Neural cell (in vitro differentiated cells): ENCODE measurements around the gene CNTN6. TPM values are rescaled to one million over a fixed set of nuclear protein-coding genes. Genes with fewer than 3 reads are reported as not detected.

Source experiments
- H2AFZ ChIP-seq: fragments of 200-600, 300-800 bp; sonication (generic), shearing (Covaris generic); 2 replicates; pipeline ENCODE4 v1.6.0; 2014; ENCODE audit warnings: low read depth, mild to moderate bottlenecking, antibody characterized with exemption, low read length, moderate library complexity
- H3F3A ChIP-seq: fragments of 200-600 bp; shearing (Covaris generic); 2 replicates; pipeline ENCODE4 v1.6.1; 2016; ENCODE audit warnings: mild to moderate bottlenecking, moderate library complexity, mixed read lengths, antibody characterized with exemption, low read length; ENCODE audit not compliant: insufficient read depth, poor library complexity, severe bottlenecking
- H3K27ac ChIP-seq: fragments of 200-600, 300-800 bp; sonication (generic), shearing (Covaris generic); 2 replicates; pipeline ENCODE4 v1.5.1; 2014; ENCODE audit warnings: mild to moderate bottlenecking, low read length, moderate library complexity
- H3K27me3 ChIP-seq: fragments of 300-800, 200-600 bp; sonication (generic), shearing (Covaris generic); 2 replicates; pipeline ENCODE4 v1.6.0; 2014; ENCODE audit warnings: mild to moderate bottlenecking, low read depth, low read length, moderate library complexity; ENCODE audit not compliant: insufficient read depth
- H3K36me3 ChIP-seq: fragments of 300-800, 200-600 bp; sonication (generic), shearing (Covaris generic); 2 replicates; pipeline ENCODE4 v1.5.1; 2014; ENCODE audit warnings: mild to moderate bottlenecking, antibody characterized with exemption, low read length, moderate library complexity; ENCODE audit not compliant: insufficient read depth
- H3K4me2 ChIP-seq: fragments of 300-800, 200-600 bp; sonication (generic), shearing (Covaris generic); 2 replicates; pipeline ENCODE4 v1.6.0; 2014; ENCODE audit warnings: mild to moderate bottlenecking, low read length
- H3K4me3 ChIP-seq: fragments of 300-800, 200-600 bp; sonication (generic), shearing (Covaris generic); 2 replicates; pipeline ENCODE4 v1.5.1; 2014; ENCODE audit warnings: mild to moderate bottlenecking, low read length, moderate library complexity
- H3K79me2 ChIP-seq: fragments of 200-600 bp; shearing (Covaris generic); replicated peaks from 2 replicates; pipeline ENCODE4 v1.6.0; 2014; ENCODE audit warnings: mild to moderate bottlenecking, low read length, moderate library complexity; ENCODE audit not compliant: insufficient read depth
- H3K9ac ChIP-seq: fragments of 300-800, 200-600 bp; sonication (generic), shearing (Covaris generic); 2 replicates; pipeline ENCODE4 v1.6.1; 2016; ENCODE audit warnings: mild to moderate bottlenecking, low read length, mixed read lengths
- H3K9me2 ChIP-seq: fragments of 200-600 bp; shearing (Covaris generic); 2 replicates; pipeline ENCODE4 v1.6.1; 2016; ENCODE audit warnings: mild to moderate bottlenecking, low read length, mixed read lengths; ENCODE audit not compliant: insufficient read depth
- H3K9me3 ChIP-seq: fragments of 200-600, 300-800 bp; sonication (generic), shearing (Covaris generic); 2 replicates; pipeline ENCODE4 v1.6.1; 2016; ENCODE audit warnings: mild to moderate bottlenecking, mixed run types, low read length, moderate library complexity, mixed read lengths
- H4K20me1 ChIP-seq: fragments of 200-600 bp; shearing (Covaris generic); 2 replicates; pipeline ENCODE4 v1.6.1; 2016; ENCODE audit warnings: mild to moderate bottlenecking, mixed run types; ENCODE audit not compliant: insufficient read depth
- CTCF ChIP-seq: fragments of 450-650 bp; IDR thresholded peaks from 2 replicates; pipeline ENCODE4 v1.5.1; 2014; ENCODE audit warnings: antibody characterized with exemption, mild to moderate bottlenecking, moderate library complexity; ENCODE audit not compliant: poor library complexity, severe bottlenecking
- EP300 ChIP-seq: fragments of 450-650 bp; conservative IDR thresholded peaks from 2 replicates; pipeline ENCODE4 v1.6.1; 2014; ENCODE audit warnings: antibody characterized with exemption, mild to moderate bottlenecking, moderate library complexity; ENCODE audit not compliant: poor library complexity, severe bottlenecking
- EZH2 ChIP-seq: fragments of 200-600, 300-800 bp; shearing (Covaris generic), sonication (generic); IDR thresholded peaks from 2 replicates; pipeline ENCODE4 v1.6.1; 2014; ENCODE audit warnings: antibody characterized with exemption, low read length, borderline replicate concordance, mild to moderate bottlenecking; ENCODE audit not compliant: insufficient read depth, poor library complexity, severe bottlenecking
- MXI1 ChIP-seq: fragments of 450-650 bp; conservative IDR thresholded peaks from 2 replicates; pipeline ENCODE4 v1.6.1; 2014; ENCODE audit warnings: antibody characterized with exemption, mild to moderate bottlenecking; ENCODE audit not compliant: poor library complexity, severe bottlenecking
- POLR2AphosphoS5 ChIP-seq: IDR thresholded peaks from 2 replicates; pipeline ENCODE4 v1.6.1; 2012
- RAD21 ChIP-seq: fragments of 450-650 bp; conservative IDR thresholded peaks from 2 replicates; pipeline ENCODE4 v1.6.1; 2014; ENCODE audit warnings: antibody characterized with exemption, mild to moderate bottlenecking, moderate library complexity
- REST ChIP-seq: IDR thresholded peaks from 2 replicates; pipeline ENCODE4 v1.6.1; 2012; ENCODE audit warnings: borderline replicate concordance
- SMC3 ChIP-seq: fragments of 450-650 bp; conservative IDR thresholded peaks from 2 replicates; pipeline ENCODE4 v1.6.1; 2014; ENCODE audit warnings: antibody characterized with exemption, mild to moderate bottlenecking, moderate library complexity; ENCODE audit not compliant: poor library complexity
- TAF1 ChIP-seq: IDR thresholded peaks from 2 replicates; pipeline ENCODE4 v1.6.1; 2012; ENCODE audit warnings: low read depth
- polyA plus RNA-seq: library from polyadenylated mRNA; depleted of rRNA; stranded (reverse); fragments of >200 nt; gene quantifications from 2 replicates; pipeline ENCODE4 v1.2.3, GENCODE V29; 2014

The CNTN6 gene
- polyA plus RNA-seq, 1 donor from 2014 or later, result 1.8 TPM

GRCh38 chr3:1356101-1356500 is 263.3 kb downstream of the CNTN6 start:
- Histone ChIP-seq H2AFZ (no peak overlapping the region), H4K20me1 (no peaks in the 10 kb centered on the region), H3K36me3 (no peaks in the 10 kb centered on the region), H3K27ac (no peak overlapping the region), H3K9me3 (no peaks in the 10 kb centered on the region), H3K4me3 (no peak overlapping the region), H3F3A (no peaks in the 10 kb centered on the region), H3K4me2 (no peak overlapping the region), H3K9me2 (no peaks in the 10 kb centered on the region), H3K9ac (no peak overlapping the region), H3K27me3 (no peaks in the 10 kb centered on the region), H3K79me2 (no peaks in the 10 kb centered on the region)
- TF ChIP-seq EP300 (no peak), TAF1 (no peak), CTCF (no peak), RAD21 (no peak), EZH2 (no peak), POLR2AphosphoS5 (no peak), SMC3 (no peak), MXI1 (no peak)

- H3F3A ChIP-seq, result no peaks in the 10 kb centered on the region
- no peaks in the 10 kb centered on the region for H3K9me3 ChIP-seq
- TF ChIP-seq TAF1, result no peak
- no peak for TF ChIP-seq SMC3
- no peak for TF ChIP-seq REST
- H3K79me2 ChIP-seq, result no peaks in the 10 kb centered on the region
- no peak overlapping the region for H3K9ac ChIP-seq
- no peak overlapping the region for H3K4me2 ChIP-seq
- no peak overlapping the region for H3K4me3 ChIP-seq
- no peaks in the 10 kb centered on the region for H3K9me2 ChIP-seq
- H3K27me3 ChIP-seq, result no peaks in the 10 kb centered on the region
- H3K27ac ChIP-seq, result no peak overlapping the region
- H3K36me3 ChIP-seq, result no peaks in the 10 kb centered on the region
- no peaks in the 10 kb centered on the region for H4K20me1 ChIP-seq
- H2AFZ ChIP-seq, result no peak overlapping the region
Measured at GRCh38 chr3:1365528-1365927, 272.7 kb downstream of the CNTN6 start.

- Histone ChIP-seq H3K4me3 (no peak overlapping the region), H3K9me2 (no peaks in the 10 kb centered on the region), H3K27ac (no peak overlapping the region), H3K27me3 (no peaks in the 10 kb centered on the region), H4K20me1 (no peaks in the 10 kb centered on the region), H2AFZ (no peak overlapping the region), H3K36me3 (no peaks in the 10 kb centered on the region), H3K4me2 (no peak overlapping the region), H3K9me3 (no peaks in the 10 kb centered on the region), H3F3A (no peaks in the 10 kb centered on the region), H3K79me2 (no peaks in the 10 kb centered on the region), H3K9ac (no peak overlapping the region)
- TF ChIP-seq RAD21 (no peak), CTCF (no peak)
Measured at GRCh38 chr3:1374471-1374870, 281.6 kb downstream of the CNTN6 start.
